PFSK-1 (cell line): ENCODE results near the gene AHI1.

Source experiments
- FOXP2 ChIP-seq: optimal IDR thresholded peaks from 2 replicates; pipeline ENCODE3; 2011; ENCODE audit warnings: borderline replicate concordance, control low read depth, inconsistent platforms; ENCODE audit not compliant: insufficient read depth; ENCODE audit errors: extremely low read length, extremely low read depth
- POLR2AphosphoS5 ChIP-seq: IDR thresholded peaks from 2 replicates; pipeline ENCODE4 v1.6.1; 2012; ENCODE audit warnings: low read depth, mild to moderate bottlenecking, control low read depth, low read length, moderate library complexity
- REST ChIP-seq, 2 experiments: IDR thresholded peaks; 2 replicates each; pipeline versions ENCODE4 v1.6.1 to v1.8.0; 2011 to 2012; ENCODE audit warnings: low read depth in 2 of 2, low read length in 2 of 2, control low read depth in 1 of 2, inconsistent platforms in 1 of 2, mild to moderate bottlenecking in 1 of 2, moderate library complexity in 1 of 2; ENCODE audit not compliant: insufficient read depth in 1 of 2
- SIN3A ChIP-seq: IDR thresholded peaks from 2 replicates; pipeline ENCODE4 v1.6.1; 2012; ENCODE audit warnings: mild to moderate bottlenecking, low read length, moderate library complexity, borderline replicate concordance; ENCODE audit not compliant: insufficient read depth
- TAF1 ChIP-seq: IDR thresholded peaks from 2 replicates; pipeline ENCODE4 v1.6.1; 2012; ENCODE audit warnings: low read length, control low read depth, borderline replicate concordance; ENCODE audit not compliant: insufficient read depth

- TF ChIP-seq SIN3A, result no peak
- no peak for TF ChIP-seq REST (IDR thresholded peaks at IDR 0.05; ENCODE audit: insufficient read depth in 1 of 2, low read depth in 2 of 2, low read length in 2 of 2)
- no peak for TF ChIP-seq TAF1
- no peak for TF ChIP-seq FOXP2
- TF ChIP-seq POLR2AphosphoS5, result no peak
Measured at GRCh38 chr6:135346747-135347146, 150.8 kb downstream of the AHI1 start.
